Measurements from ENCODE around the gene TSNAXIP1. TPM values are rescaled to one million over a fixed set of nuclear protein-coding genes. Genes with fewer than 3 reads are reported as not detected.
"Not testable (repeated sequence)": the region's sequence is repeated elsewhere in the genome, so short reads cannot be mapped to it uniquely, and the experiment has no call there.

TSNAXIP1 gene
- total RNA-seq, 2 experiments from 2014 or later, result 0.77 to 0.81 TPM

- Mint-ChIP-seq H3K36me3 (peaks cover 13% of the 10 kb centered on the region), H3K4me1 (ENCODE audit: low read depth) (peaks cover 10% of the 10 kb centered on the region)
- H3K27ac Mint-ChIP-seq; intact Hi-C loops (cut with micrococcal nuclease); POLR2A ChIA-PET; H3K27me3 Mint-ChIP-seq; H3K4me3 Mint-ChIP-seq; H3K9me3 Mint-ChIP-seq; DNase-seq: not testable (repeated sequence)
- CTCF ChIA-PET, result interaction anchor here (3.4 kb wide), 1 partner anchor 48 kb away, joined by 20 read pairs; no protein-coding TSS in a partner anchor
Measured at GRCh38 chr16:67864044-67864443, 57.4 kb downstream of the TSNAXIP1 start.

- Mint-ChIP-seq H3K4me3 (no peak overlapping the region), H3K27me3 (no peaks in the 10 kb centered on the region), H3K9me3 (no peaks in the 10 kb centered on the region), H3K4me1 (ENCODE audit: low read depth) (peaks cover 10% of the 10 kb centered on the region), H3K36me3 (peaks cover 13% of the 10 kb centered on the region), H3K27ac (no peak overlapping the region)
- intact Hi-C loops (cut with micrococcal nuclease), result no loop called here
- ChIA-PET POLR2A (no interaction called here), CTCF (interaction anchor here (3.3 kb wide), 1 partner anchor 49 kb away, joined by 22 read pairs; no protein-coding TSS in a partner anchor)
- DNase-seq, result no peak
Measured at GRCh38 chr16:67864594-67864993, 57.9 kb downstream of the TSNAXIP1 start.

GRCh38 chr16:67865318-67865717, 58.6 kb downstream of the TSNAXIP1 start:
- DNase-seq, result peak; percentile 32
- no peak overlapping the region for H3K27ac Mint-ChIP-seq
- POLR2A ChIA-PET, result interaction anchor here (0.7 kb wide), 1 partner anchor 21 kb away, joined by 3 read pairs; no protein-coding TSS in a partner anchor
- intact Hi-C loops (cut with micrococcal nuclease), result no loop called here
- H3K9me3 Mint-ChIP-seq, result no peaks in the 10 kb centered on the region
- no peaks in the 10 kb centered on the region for H3K27me3 Mint-ChIP-seq
- peaks cover 10% of the 10 kb centered on the region for H3K4me1 Mint-ChIP-seq (ENCODE audit: low read depth)
- peaks cover 14% of the 10 kb centered on the region for H3K36me3 Mint-ChIP-seq
- CTCF ChIA-PET, result interaction anchor here (0.6 to 3.3 kb wide), 5 partner anchors 8 to 438 kb away, joined by 3 to 22 read pairs (median 3); no protein-coding TSS in a partner anchor
- H3K4me3 Mint-ChIP-seq, result no peak overlapping the region

- Mint-ChIP-seq H3K36me3 (peaks cover 20% of the 10 kb centered on the region), H3K4me1 (ENCODE audit: low read depth) (peaks cover 7% of the 10 kb centered on the region), H3K27ac (no peak overlapping the region), H3K4me3 (no peak overlapping the region), H3K9me3 (no peaks in the 10 kb centered on the region), H3K27me3 (no peaks in the 10 kb centered on the region)
- CTCF ChIA-PET, result interaction anchor here (1.1 to 3.5 kb wide), 3 partner anchors 15 to 172 kb away, joined by 3 to 18 read pairs (median 5); partner anchors contain the start of gene NRN1L
- no peak for DNase-seq
- POLR2A ChIA-PET, result interaction anchor here (0.6 kb wide), 2 partner anchors 33 kb away, joined by 3 to 5 read pairs; no protein-coding TSS in a partner anchor
- intact Hi-C loops (cut with micrococcal nuclease), result no loop called here
Measured at GRCh38 chr16:67868290-67868689, 61.6 kb downstream of the TSNAXIP1 start.

- Mint-ChIP-seq H3K4me1 (ENCODE audit: low read depth) (peaks cover 18% of the 10 kb centered on the region), H3K27ac (no peak overlapping the region), H3K9me3 (no peaks in the 10 kb centered on the region), H3K4me3 (no peak overlapping the region), H3K36me3 (peaks cover 20% of the 10 kb centered on the region), H3K27me3 (no peaks in the 10 kb centered on the region)
- POLR2A ChIA-PET, result no interaction called here
- DNase-seq, result no peak
- CTCF ChIA-PET, result interaction anchor here (0.8 to 3.5 kb wide), 3 partner anchors 14 to 53 kb away, joined by 3 to 18 read pairs (median 5); partner anchors contain the start of gene NRN1L
- intact Hi-C loops (cut with micrococcal nuclease), result loop anchor here (5.0 kb wide), 3 partner anchors 37 to 197 kb away; no protein-coding TSS in a partner anchor
Measured at GRCh38 chr16:67869653-67870052, 63.0 kb downstream of the TSNAXIP1 start.

- no peak overlapping the region for H3K4me3 Mint-ChIP-seq
- peaks cover 14% of the 10 kb centered on the region for H3K36me3 Mint-ChIP-seq
- H3K9me3 Mint-ChIP-seq, result no peaks in the 10 kb centered on the region
- intact Hi-C loops (cut with micrococcal nuclease), result loop anchor here (5.0 kb wide), 3 partner anchors 39 to 199 kb away; no protein-coding TSS in a partner anchor
- no peaks in the 10 kb centered on the region for H3K27me3 Mint-ChIP-seq
- peaks cover 28% of the 10 kb centered on the region for H3K4me1 Mint-ChIP-seq (ENCODE audit: low read depth)
- H3K27ac Mint-ChIP-seq, result peak overlapping the region; percentile 18
- CTCF ChIA-PET, result interaction anchor here (0.7 to 1.8 kb wide), 3 partner anchors 12 to 350 kb away, joined by 3 to 8 read pairs (median 3); no protein-coding TSS in a partner anchor
- no peak for DNase-seq
- POLR2A ChIA-PET, result interaction anchor here (0.9 to 1.2 kb wide), 2 partner anchors 25 to 64 kb away, joined by 3 to 4 read pairs; partner anchors contain the start of gene NUTF2
Measured at GRCh38 chr16:67871256-67871655, 64.6 kb downstream of the TSNAXIP1 start.

GRCh38 chr16:67872131-67872630, 65.5 kb downstream of the TSNAXIP1 start:
- no peak for DNase-seq
- Mint-ChIP-seq H3K9me3 (no peaks in the 10 kb centered on the region), H3K4me3 (peak overlapping the region; percentile 95), H3K27me3 (no peaks in the 10 kb centered on the region), H3K27ac (peak overlapping the region; percentile 88), H3K4me1 (ENCODE audit: low read depth) (peaks cover 28% of the 10 kb centered on the region), H3K36me3 (peaks cover 16% of the 10 kb centered on the region)
- intact Hi-C loops (cut with micrococcal nuclease), result loop anchor here (2.0 to 5.0 kb wide), 4 partner anchors 25 to 200 kb away; partner anchors contain the start of genes CENPT and NUTF2
- CTCF ChIA-PET, result interaction anchor here (0.7 to 1.8 kb wide), 3 partner anchors 12 to 351 kb away, joined by 3 to 8 read pairs (median 3); no protein-coding TSS in a partner anchor
- POLR2A ChIA-PET, result interaction anchor here (0.9 kb wide), 1 partner anchor 26 kb away, joined by 4 read pairs; the partner anchor contains the start of gene NUTF2

GRCh38 chr16:67872631-67873434, 66.1 kb downstream of the TSNAXIP1 start, which contains the start of gene EDC4:
Gene EDC4, plus strand, starts transcription at chr16:67873052. Its CDS starts 210 bp downstream, at chr16:67873262.
- intact Hi-C loops (cut with micrococcal nuclease), result loop anchor here (2.0 to 5.0 kb wide), 4 partner anchors 26 to 201 kb away; partner anchors contain the start of genes CENPT and NUTF2
- no peaks in the 10 kb centered on the region for H3K9me3 Mint-ChIP-seq
- peak within 1 kb of the TSS; percentile 95 for H3K4me3 Mint-ChIP-seq
- H3K36me3 Mint-ChIP-seq, result peaks cover 21% of the 10 kb centered on the region
- peak within 1 kb of the TSS; percentile 88 for H3K27ac Mint-ChIP-seq
- H3K27me3 Mint-ChIP-seq, result no peaks in the 10 kb centered on the region
- H3K4me1 Mint-ChIP-seq (ENCODE audit: low read depth), result peaks cover 28% of the 10 kb centered on the region
- ChIA-PET POLR2A (interaction anchor here (0.8 to 1.3 kb wide), 5 partner anchors 25 to 66 kb away, joined by 3 to 4 read pairs (median 4); partner anchors contain the start of genes CENPT, NUTF2 and TSNAXIP1), CTCF (interaction anchor here (0.9 to 3.7 kb wide), 7 partner anchors 11 to 391 kb away, joined by 3 to 20 read pairs (median 3); no protein-coding TSS in a partner anchor)
- DNase-seq, result peak; percentile 93

GRCh38 chr16:67873435-67874370, 67.0 kb downstream of the TSNAXIP1 start:
- H3K4me3 Mint-ChIP-seq, result peak overlapping the region; percentile 95
- intact Hi-C loops (cut with micrococcal nuclease), result loop anchor here (2.0 to 5.0 kb wide), 5 partner anchors 27 to 201 kb away; partner anchors contain the start of genes CENPT and NUTF2
- DNase-seq, result peak; percentile 51
- H3K4me1 Mint-ChIP-seq (ENCODE audit: low read depth), result peaks cover 28% of the 10 kb centered on the region
- no peaks in the 10 kb centered on the region for H3K9me3 Mint-ChIP-seq
- ChIA-PET POLR2A (interaction anchor here (0.8 to 1.3 kb wide), 5 partner anchors 26 to 67 kb away, joined by 3 to 4 read pairs (median 4); partner anchors contain the start of genes CENPT, NUTF2 and TSNAXIP1), CTCF (interaction anchor here (0.6 to 3.7 kb wide), 10 partner anchors 8 to 392 kb away, joined by 3 to 20 read pairs (median 3); no protein-coding TSS in a partner anchor)
- H3K36me3 Mint-ChIP-seq, result peaks cover 24% of the 10 kb centered on the region
- peak overlapping the region; percentile 88 for H3K27ac Mint-ChIP-seq
- no peaks in the 10 kb centered on the region for H3K27me3 Mint-ChIP-seq

GRCh38 chr16:67874372-67874771, 67.7 kb downstream of the TSNAXIP1 start:
- ChIA-PET CTCF (interaction anchor here (0.8 to 3.7 kb wide), 5 partner anchors 9 to 61 kb away, joined by 3 to 20 read pairs (median 4); no protein-coding TSS in a partner anchor), POLR2A (interaction anchor here (1.1 kb wide), 1 partner anchor 28 kb away, joined by 4 read pairs; the partner anchor contains the start of gene NUTF2)
- DNase-seq, result no peak
- peaks cover 25% of the 10 kb centered on the region for H3K36me3 Mint-ChIP-seq
- peak overlapping the region; percentile 88 for H3K27ac Mint-ChIP-seq
- peak overlapping the region; percentile 95 for H3K4me3 Mint-ChIP-seq
- no peaks in the 10 kb centered on the region for H3K27me3 Mint-ChIP-seq
- intact Hi-C loops (cut with micrococcal nuclease), result loop anchor here (2.0 to 5.0 kb wide), 4 partner anchors 42 to 202 kb away; no protein-coding TSS in a partner anchor
- H3K4me1 Mint-ChIP-seq (ENCODE audit: low read depth), result peaks cover 28% of the 10 kb centered on the region
- H3K9me3 Mint-ChIP-seq, result no peaks in the 10 kb centered on the region

Data from activated CD4-positive, alpha-beta memory T cell treated with anti-CD3 and anti-CD28 coated beads for 36 hours (primary cell).